B cell (primary cell): ENCODE measurements around the gene ABCD2. TPM values are rescaled to one million over a fixed set of nuclear protein-coding genes. Genes with fewer than 3 reads are reported as not detected.

ENCODE experiments used
- ATAC-seq: fragments of 200-7000 bp; cut with Tn5 transposase; one replicate; pipeline ENCODE4 v1.10.0; 2021; ENCODE audit warnings: low read depth, mild to moderate bottlenecking, moderate number of reproducible peaks, moderate library complexity
- CTCF ChIA-PET: fragments of 350-600 bp; sonication (Branson Sonifier 250); formaldehyde crosslinking; loops from one replicate; lab custom pipeline; 2021; ENCODE audit warnings: antibody characterized with exemption, inconsistent platforms; lab: Charles Lee
- POLR2A ChIA-PET: fragments of 350-600 bp; sonication (Branson Sonifier 250); formaldehyde crosslinking; loops from one replicate; lab custom pipeline; 2021; ENCODE audit warnings: antibody characterized with exemption; lab: Charles Lee
- DNase-seq: peaks from one replicate; pipeline ENCODE4 v3.0.0; 2013
- H2AFZ ChIP-seq: 2 replicates; pipeline ENCODE4 v1.6.1; 2012; ENCODE audit warnings: mild to moderate bottlenecking, low read depth, low read length; ENCODE audit not compliant: insufficient read depth, poor library complexity, severe bottlenecking
- H3K27ac ChIP-seq, 2 donors: 1 replicate in 1 of 2; 2 replicates in 1 of 2; pipeline ENCODE4 v1.5.1; 2012 to 2013; ENCODE audit warnings: low read length in 2 of 2, mild to moderate bottlenecking in 2 of 2, moderate library complexity in 1 of 2
- H3K27me3 ChIP-seq, 4 experiments: fragments of 200-600 bp in 1 of 4; sonication (generic) in 1 of 4; replicated peaks in 1 of 4; 1 replicate in 2 of 4; 2 replicates in 2 of 4; pipeline versions ENCODE4 v1.6.1 to v1.7.0; 2013 to 2016; ENCODE audit warnings: low read length in 3 of 4, mild to moderate bottlenecking in 2 of 4, mixed read lengths in 1 of 4, moderate library complexity in 1 of 4; ENCODE audit not compliant: insufficient read depth in 4 of 4, control insufficient read depth in 3 of 4; ENCODE audit errors: control extremely low read depth in 1 of 4
- H3K36me3 ChIP-seq, 2 experiments: replicated peaks in 1 of 2; 1 replicate in 1 of 2; 2 replicates in 1 of 2; pipeline versions ENCODE4 v1.6.1 to v1.7.1; 2013; ENCODE audit warnings: low read length in 1 of 2; ENCODE audit not compliant: insufficient read depth in 2 of 2, control insufficient read depth in 1 of 2; ENCODE audit errors: control extremely low read depth in 1 of 2, extremely low read depth in 1 of 2
- H3K4me1 ChIP-seq, 2 donors: fragments of 200-600 bp in 1 of 2; sonication (generic) in 1 of 2; 1 replicate in 1 of 2; 2 replicates in 1 of 2; pipeline versions ENCODE4 v1.5.1 to v1.6.1; 2013 to 2017; ENCODE audit warnings: low read length in 2 of 2; ENCODE audit not compliant: control insufficient read depth in 2 of 2, insufficient read depth in 2 of 2
- H3K4me2 ChIP-seq: replicated peaks from 2 replicates; pipeline ENCODE3; 2012; ENCODE audit warnings: mild to moderate bottlenecking, low read depth, low read length; ENCODE audit not compliant: poor library complexity, severe bottlenecking
- H3K4me3 ChIP-seq, 5 experiments: fragments of 200-600 bp in 1 of 5; sonication (generic) in 1 of 5; 1 replicate in 3 of 5; 2 replicates in 2 of 5; pipeline versions ENCODE4 v1.5.1 to v1.7.0; 2011 to 2016; ENCODE audit warnings: low read length in 4 of 5, mild to moderate bottlenecking in 4 of 5, low read depth in 2 of 5, control low read depth in 1 of 5, moderate library complexity in 1 of 5; ENCODE audit not compliant: insufficient read depth in 1 of 5; ENCODE audit errors: control extremely low read depth in 1 of 5, extremely low read depth in 1 of 5
- H3K79me2 ChIP-seq: fragments of 200-600 bp; sonication (generic); one replicate; pipeline ENCODE4 v1.6.0; 2016; ENCODE audit warnings: low read length; ENCODE audit not compliant: control insufficient read depth, insufficient read depth
- H3K9ac ChIP-seq: fragments of 200-600 bp; sonication (generic); 2 replicates; pipeline ENCODE4 v1.6.1; 2017; ENCODE audit warnings: mild to moderate bottlenecking, low read length, moderate library complexity
- H3K9me3 ChIP-seq, 3 donors: one replicate each; pipeline versions ENCODE4 v1.6.1 to v1.7.1; 2013; ENCODE audit warnings: low read length in 2 of 3; ENCODE audit not compliant: control insufficient read depth in 2 of 3, insufficient read depth in 1 of 3; ENCODE audit errors: control extremely low read depth in 1 of 3
- H4K20me1 ChIP-seq: 2 replicates; pipeline ENCODE4 v1.6.0; 2012; ENCODE audit warnings: mild to moderate bottlenecking, low read length; ENCODE audit not compliant: insufficient read depth, control insufficient read depth, poor library complexity, severe bottlenecking
- H3K27ac Mint-ChIP-seq: one replicate; pipeline ENCODE4 v1.8.0; 2021; ENCODE audit warnings: mixed read lengths
- H3K27me3 Mint-ChIP-seq: one replicate; pipeline ENCODE4 v1.8.0; 2021; ENCODE audit warnings: mixed read lengths
- H3K4me1 Mint-ChIP-seq: one replicate; pipeline ENCODE4 v1.8.0; 2021; ENCODE audit warnings: mixed read lengths
- H3K4me3 Mint-ChIP-seq: one replicate; pipeline ENCODE4 v1.8.0; 2021; ENCODE audit warnings: mixed read lengths
- H3K9me3 Mint-ChIP-seq: one replicate; pipeline ENCODE4 v1.8.0; 2022; ENCODE audit warnings: mixed read lengths; ENCODE audit not compliant: insufficient read depth
- CTCF ChIP-seq: fragments of 200-600 bp; IDR thresholded peaks from one replicate; pipeline ENCODE4 v1.8.0; 2022; ENCODE audit warnings: antibody characterized with exemption, mild to moderate bottlenecking
- EZH2 ChIP-seq: IDR thresholded peaks from 2 replicates; pipeline ENCODE4 v1.6.1; 2012; ENCODE audit warnings: borderline replicate concordance, low read depth, mild to moderate bottlenecking, moderate library complexity, low read length; ENCODE audit not compliant: insufficient read depth, poor library complexity, severe bottlenecking
- WGBS: methylation state at CpG from one replicate; pipeline ENCODE4 v1.1.5; 2013; ENCODE audit warnings: missing lambda C conversion rate; ENCODE audit not compliant: insufficient coverage; 5-methylcytosine and 5-hydroxymethylcytosine counted together
- intact Hi-C: fragments of 100-400 bp; cut with micrococcal nuclease; formaldehyde crosslinking; loops from one replicate; pipeline ENCODE4 v1.10.0; 2022
- polyA plus RNA-seq: library from polyadenylated mRNA; depleted of rRNA; stranded (reverse); fragments of >200 nt; gene quantifications from 2 replicates; pipeline ENCODE4 v1.2.3, GENCODE V29; 2012
- total RNA-seq, 2 donors: library from RNA; stranded (reverse); fragments of 120-200 nt in 1 of 2; gene quantifications; 1 replicate in 1 of 2; 2 replicates in 1 of 2; pipeline versions ENCODE4 v1.2.3 to v1.2.4, GENCODE V29; 2013 to 2022

Gene ABCD2
- total and polyA plus RNA-seq, 2 donors (not counting 1 experiment from before 2014, with no cell fraction given), result 0.43 to 1.5 TPM

DNA sequence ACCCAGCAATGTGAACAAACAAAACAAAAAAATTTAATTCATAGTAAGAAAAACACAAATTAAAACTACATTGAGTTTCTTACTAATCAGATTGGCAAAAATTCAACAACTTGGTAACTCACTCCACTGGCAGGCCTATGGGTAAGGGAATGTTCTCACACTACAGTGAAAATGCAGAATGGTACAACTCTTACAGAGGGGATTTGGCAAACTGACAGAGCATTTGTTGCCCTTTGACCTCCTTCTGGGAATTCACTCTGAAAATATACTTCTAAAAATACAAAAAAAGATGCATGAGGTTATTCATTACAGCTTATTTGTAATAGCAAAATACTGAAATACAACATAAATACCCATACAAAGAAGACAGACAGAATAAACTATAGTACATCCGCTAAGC is 32.8 kb downstream of the ABCD2 start:
- no peak overlapping the region for H3K27ac ChIP-seq
- Mint-ChIP-seq H3K27ac (no peak overlapping the region), H3K27me3 (no peaks in the 10 kb centered on the region), H3K9me3 (no peaks in the 10 kb centered on the region), H3K4me1 (peaks cover 2% of the 10 kb centered on the region), H3K4me3 (no peak overlapping the region)
- H3K27me3 ChIP-seq, result no peaks in the 10 kb centered on the region
- H4K20me1 ChIP-seq, result no peaks in the 10 kb centered on the region
- no peak for ATAC-seq
- no peak overlapping the region for H3K4me3 ChIP-seq
- H3K4me2 ChIP-seq, result no peak overlapping the region
- no peaks in the 10 kb centered on the region for H3K4me1 ChIP-seq
- no peak for DNase-seq
- no peak overlapping the region for H3K9ac ChIP-seq
- H3K9me3 ChIP-seq, result no peaks in the 10 kb centered on the region
- H2AFZ ChIP-seq, result no peak overlapping the region
- WGBS, result no CpG with 5 or more reads among the region's 1 CpG
- intact Hi-C loops, result loop anchor here (1.0 to 10.0 kb wide), 2 partner anchors 105 to 518 kb away; partner anchors contain the start of gene SLC2A13
- H3K36me3 ChIP-seq, result no peaks in the 10 kb centered on the region
- ChIA-PET CTCF (interaction anchor here (1.3 to 6.5 kb wide), 8 partner anchors 10 to 520 kb away, joined by 3 to 48 read pairs (median 6); no protein-coding TSS in a partner anchor), POLR2A (no interaction called here)
- no peaks in the 10 kb centered on the region for H3K79me2 ChIP-seq
- no peak for TF ChIP-seq CTCF
- TF ChIP-seq EZH2, result no peak

DNA sequence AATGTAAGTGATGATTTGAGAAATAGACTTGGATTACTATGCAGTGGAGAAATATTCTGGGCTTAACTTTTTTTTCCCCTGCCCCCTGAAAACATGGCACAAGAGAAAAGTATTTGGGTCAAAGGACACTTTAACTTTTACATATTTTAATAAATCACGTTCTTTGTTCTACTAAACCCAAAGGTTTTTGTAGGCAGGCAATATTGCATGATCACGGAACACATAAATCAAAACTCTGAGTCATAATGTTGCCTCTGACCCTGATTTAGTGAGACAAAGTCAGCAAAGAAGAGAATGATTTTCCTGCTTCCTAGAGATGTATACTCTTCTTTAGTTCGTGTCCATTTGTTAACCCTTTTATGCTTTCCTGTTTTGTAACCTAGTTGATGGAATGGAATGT is 38.0 kb downstream of the ABCD2 start:
- CTCF ChIA-PET, result no interaction called here
- no peaks in the 10 kb centered on the region for H3K9me3 Mint-ChIP-seq
- Histone ChIP-seq H3K27me3 (no peaks in the 10 kb centered on the region), H3K36me3 (no peaks in the 10 kb centered on the region), H3K9me3 (no peaks in the 10 kb centered on the region), H3K4me3 (no peak overlapping the region), H3K4me1 (no peaks in the 10 kb centered on the region), H3K9ac (no peak overlapping the region), H4K20me1 (no peaks in the 10 kb centered on the region), H3K4me2 (no peak overlapping the region), H3K79me2 (no peaks in the 10 kb centered on the region), H3K27ac (no peak overlapping the region), H2AFZ (no peak overlapping the region)
- no peaks in the 10 kb centered on the region for H3K27me3 Mint-ChIP-seq
- TF ChIP-seq CTCF, result no peak
- no peak for TF ChIP-seq EZH2
- intact Hi-C loops, result loop anchor here (10.0 kb wide), 1 partner anchor 523 kb away; the partner anchor contains the start of gene SLC2A13
- no peak overlapping the region for H3K27ac Mint-ChIP-seq
- H3K4me3 Mint-ChIP-seq, result no peak overlapping the region
- ATAC-seq (no peak), DNase-seq (no peak)
- H3K4me1 Mint-ChIP-seq, result no peaks in the 10 kb centered on the region
- no CpG with 5 or more reads among the region's 3 CpGs for WGBS
- POLR2A ChIA-PET, result no interaction called here
